HEK293 (cell line): ENCODE measurements around the gene PRMT2.

ENCODE experiments used
- CTCF ChIA-PET: fragments of 350-600 bp; formaldehyde crosslinking; extraction: SDS; loops from one replicate; lab custom pipeline; 2021; ENCODE audit warnings: antibody characterized with exemption; lab: Yijun Ruan, JAX
- POLR2A ChIA-PET: fragments of 300-600 bp; formaldehyde crosslinking; extraction: SDS; loops from one replicate; lab custom pipeline; 2020; ENCODE audit warnings: antibody characterized with exemption, inconsistent platforms; lab: Yijun Ruan, JAX
- H3K27ac ChIP-seq: fragments of 200-500 bp; sonication (Bioruptor generic); 2 replicates; pipeline ENCODE4 v1.5.1; 2014; ENCODE audit warnings: low read depth, low read length, control low read depth, inconsistent platforms; ENCODE audit errors: extremely low read depth
- H3K36me3 ChIP-seq, 2 experiments: fragments of 200-500 bp in 1 of 2; sonication (Bioruptor generic) in 1 of 2; 1 replicate in 1 of 2; 2 replicates in 1 of 2; pipeline ENCODE4 v1.5.1; 2014 to 2017; ENCODE audit warnings: inconsistent platforms in 2 of 2, low read length in 2 of 2; ENCODE audit not compliant: control insufficient read depth in 2 of 2, insufficient read depth in 1 of 2
- H3K4me1 ChIP-seq: fragments of 200-500 bp; sonication (Bioruptor generic); 2 replicates; pipeline ENCODE4 v1.5.1; 2014; ENCODE audit warnings: mild to moderate bottlenecking, low read length, inconsistent platforms; ENCODE audit not compliant: control insufficient read depth, insufficient read depth
- H3K4me3 ChIP-seq: 2 replicates; pipeline ENCODE4 v1.5.1; 2011; ENCODE audit warnings: low read depth, mild to moderate bottlenecking, control low read depth, low read length, moderate library complexity
- H3K9me3 ChIP-seq: fragments of 200-500 bp; sonication (Bioruptor generic); 2 replicates; pipeline ENCODE4 v1.5.1; 2014; ENCODE audit warnings: low read depth, low read length, inconsistent platforms; ENCODE audit not compliant: control insufficient read depth, insufficient read depth
- GLI4 ChIP-seq: fragments of 450-650 bp; formaldehyde crosslinking; IDR thresholded peaks from 2 replicates; pipeline ENCODE4 v1.5.1; 2016; ENCODE audit warnings: missing biosample characterization, missing genetic modification characterization
- HOXD13 ChIP-seq: sonication (generic); formaldehyde crosslinking; IDR thresholded peaks from 2 replicates; pipeline ENCODE4 v1.8.0; 2022; ENCODE audit warnings: missing genetic modification reagents, borderline replicate concordance
- ZFHX2 ChIP-seq: fragments of 450-650 bp; formaldehyde crosslinking; conservative IDR thresholded peaks from 2 replicates; pipeline ENCODE4 v1.5.1; 2016; ENCODE audit warnings: missing biosample characterization, missing genetic modification characterization
- ZNF121 ChIP-seq: fragments of 450-650 bp; formaldehyde crosslinking; IDR thresholded peaks from 2 replicates; pipeline ENCODE4 v1.5.1; 2016; ENCODE audit warnings: missing biosample characterization, missing genetic modification characterization
- ZNF157 ChIP-seq: fragments of 450-650 bp; formaldehyde crosslinking; IDR thresholded peaks from 2 replicates; pipeline ENCODE4 v1.5.1; 2016; ENCODE audit warnings: missing biosample characterization, missing genetic modification characterization
- ZNF2 ChIP-seq: fragments of 450-650 bp; formaldehyde crosslinking; IDR thresholded peaks from 2 replicates; pipeline ENCODE4 v1.5.1; 2016; ENCODE audit warnings: missing biosample characterization, missing genetic modification characterization
- ZNF473 ChIP-seq: fragments of 450-650 bp; formaldehyde crosslinking; IDR thresholded peaks from 2 replicates; pipeline ENCODE4 v1.5.1; 2017; ENCODE audit warnings: missing biosample characterization, missing genetic modification characterization
- ZNF530 ChIP-seq: fragments of 450-650 bp; formaldehyde crosslinking; IDR thresholded peaks from 2 replicates; pipeline ENCODE4 v1.5.1; 2016; ENCODE audit warnings: low read depth, missing biosample characterization, missing genetic modification characterization
- ZNF610 ChIP-seq: fragments of 450-650 bp; formaldehyde crosslinking; IDR thresholded peaks from 2 replicates; pipeline ENCODE4 v1.5.1; 2016; ENCODE audit warnings: missing biosample characterization, missing genetic modification characterization, borderline replicate concordance
- ZNF776 ChIP-seq: fragments of 450-650 bp; formaldehyde crosslinking; IDR thresholded peaks from 2 replicates; pipeline ENCODE4 v1.5.0; 2017; ENCODE audit warnings: missing biosample characterization, missing genetic modification characterization, borderline replicate concordance
- ZNF792 ChIP-seq: fragments of 450-650 bp; formaldehyde crosslinking; IDR thresholded peaks from 2 replicates; pipeline ENCODE4 v1.5.1; 2016; ENCODE audit warnings: missing biosample characterization, missing genetic modification characterization
- ZNF837 ChIP-seq: fragments of 450-650 bp; formaldehyde crosslinking; IDR thresholded peaks from 2 replicates; pipeline ENCODE4 v1.5.1; 2016; ENCODE audit warnings: missing biosample characterization, missing genetic modification characterization
- ZSCAN16 ChIP-seq: fragments of 450-650 bp; formaldehyde crosslinking; IDR thresholded peaks from 2 replicates; pipeline ENCODE4 v1.5.1; 2016; ENCODE audit warnings: missing biosample characterization, missing genetic modification characterization
- ZSCAN23 ChIP-seq: fragments of 450-650 bp; formaldehyde crosslinking; IDR thresholded peaks from 2 replicates; pipeline ENCODE4 v1.5.1; 2016; ENCODE audit warnings: missing biosample characterization, missing genetic modification characterization
- TF ChIP-seq, protein P1 (sequence below): fragments of 450-650 bp; formaldehyde crosslinking; IDR thresholded peaks from 2 replicates; pipeline ENCODE4 v1.5.1; 2016; ENCODE audit warnings: missing biosample characterization, missing genetic modification characterization, borderline replicate concordance
- TF ChIP-seq, protein P2 (sequence below): fragments of 450-650 bp; formaldehyde crosslinking; IDR thresholded peaks from 2 replicates; pipeline ENCODE4 v1.5.1; 2016; ENCODE audit warnings: missing biosample characterization, missing genetic modification characterization
- TF ChIP-seq, protein P3 (sequence below): fragments of 450-650 bp; formaldehyde crosslinking; IDR thresholded peaks from 2 replicates; pipeline ENCODE4 v1.5.1; 2016; ENCODE audit warnings: missing biosample characterization, missing genetic modification characterization

Gene PRMT2

DNA sequence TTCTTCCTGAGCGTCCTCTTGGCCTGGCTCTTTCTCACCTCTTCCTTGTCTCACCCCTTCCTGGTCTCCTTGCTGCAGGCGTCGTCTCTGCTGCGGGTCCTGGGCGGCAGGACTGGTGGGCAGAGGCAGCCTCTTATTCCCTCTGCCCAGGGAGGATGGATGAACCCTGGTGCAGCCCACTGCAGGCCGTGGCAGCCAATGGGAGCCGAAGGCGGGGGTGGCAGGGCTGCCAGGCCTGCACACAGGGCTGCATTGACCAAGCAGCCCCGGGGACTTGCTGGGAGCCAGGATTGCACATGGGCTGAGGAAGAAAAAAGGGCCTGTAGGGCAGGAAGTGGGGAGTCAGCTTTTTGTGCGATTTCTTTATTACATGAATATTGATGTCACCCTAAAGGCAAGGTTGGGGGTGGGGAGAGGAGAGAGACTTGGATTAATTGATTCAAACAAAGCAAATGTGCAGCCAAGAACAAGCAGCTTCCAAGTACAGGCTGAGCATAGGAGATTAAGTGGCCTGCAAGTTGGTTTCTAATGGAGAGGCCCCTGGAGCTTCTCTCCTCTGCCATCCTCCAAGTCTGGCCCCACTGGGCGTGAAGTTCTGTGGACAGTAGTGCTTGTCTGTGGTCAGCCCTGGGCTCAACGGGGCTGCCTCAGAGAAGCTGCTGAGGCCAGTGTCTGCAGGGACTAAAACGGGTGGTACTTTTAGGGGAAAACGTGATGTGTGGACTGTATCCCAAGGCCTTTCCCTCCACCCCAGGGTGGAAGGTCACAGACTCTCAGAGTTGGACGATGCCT lies 30.3 kb upstream of the PRMT2 start, which contains the start of gene S100B (continued):
- TF ChIP-seq ZFHX2 (peak; percentile 83), ZNF2 (tag by site-specific recombination) (0 out of 2 replicates have a peak, but pooled peaks have one; percentile 25)

DNA sequence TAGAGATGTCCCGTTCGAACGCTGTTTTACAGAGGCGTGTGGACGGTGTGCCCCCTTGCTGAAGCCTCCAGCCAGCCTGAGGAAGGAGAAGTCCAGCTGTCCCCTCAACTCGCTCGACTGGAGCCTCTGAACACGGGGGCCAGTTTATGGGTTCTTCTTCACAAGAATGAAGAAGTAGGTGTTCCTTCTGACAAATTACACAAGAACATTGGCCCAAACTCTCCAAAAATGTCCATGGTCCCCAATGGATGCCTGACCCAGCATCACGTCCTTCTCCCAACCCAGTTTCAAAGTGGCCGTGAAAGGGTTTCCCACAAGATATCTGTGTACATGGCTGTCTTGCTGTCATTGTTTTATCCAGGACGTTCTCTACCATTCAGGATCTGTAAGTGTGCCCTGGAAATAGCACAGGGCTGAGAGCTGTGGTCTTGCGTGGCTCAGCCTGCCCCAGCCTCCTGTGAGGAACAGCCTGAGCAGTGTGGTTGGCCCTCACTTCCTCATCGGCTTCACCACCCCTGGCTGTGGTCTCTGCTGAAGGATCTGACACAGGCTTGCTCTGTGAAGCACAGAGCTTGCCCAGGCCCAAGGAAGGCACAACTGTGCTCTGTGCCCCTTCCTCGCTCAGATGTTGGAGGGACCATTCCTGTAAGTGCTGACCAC lies 29.6 kb upstream of the PRMT2 start:
- CTCF ChIA-PET = interaction anchor here (0.7 to 1.5 kb wide), 3 partner anchors 34 to 142 kb away, joined by 3 to 5 read pairs (median 4); no protein-coding TSS in a partner anchor
- TF ChIP-seq HOXD13 (CRISPR knock-in tag) (no peak), ZSCAN23 (tag by site-specific recombination) (no peak), ZNF610 (tag by site-specific recombination) (no peak), ZNF776 (no peak), ZNF792 (tag by site-specific recombination) (no peak), ZNF473 (tag by site-specific recombination) (no peak), GLI4 (tag by site-specific recombination) (no peak)
- TF ChIP-seq, protein P1, sequence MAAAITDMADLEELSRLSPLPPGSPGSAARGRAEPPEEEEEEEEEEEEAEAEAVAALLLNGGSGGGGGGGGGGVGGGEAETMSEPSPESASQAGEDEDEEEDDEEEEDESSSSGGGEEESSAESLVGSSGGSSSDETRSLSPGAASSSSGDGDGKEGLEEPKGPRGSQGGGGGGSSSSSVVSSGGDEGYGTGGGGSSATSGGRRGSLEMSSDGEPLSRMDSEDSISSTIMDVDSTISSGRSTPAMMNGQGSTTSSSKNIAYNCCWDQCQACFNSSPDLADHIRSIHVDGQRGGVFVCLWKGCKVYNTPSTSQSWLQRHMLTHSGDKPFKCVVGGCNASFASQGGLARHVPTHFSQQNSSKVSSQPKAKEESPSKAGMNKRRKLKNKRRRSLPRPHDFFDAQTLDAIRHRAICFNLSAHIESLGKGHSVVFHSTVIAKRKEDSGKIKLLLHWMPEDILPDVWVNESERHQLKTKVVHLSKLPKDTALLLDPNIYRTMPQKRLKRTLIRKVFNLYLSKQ = no peak
- TF ChIP-seq, protein P2, sequence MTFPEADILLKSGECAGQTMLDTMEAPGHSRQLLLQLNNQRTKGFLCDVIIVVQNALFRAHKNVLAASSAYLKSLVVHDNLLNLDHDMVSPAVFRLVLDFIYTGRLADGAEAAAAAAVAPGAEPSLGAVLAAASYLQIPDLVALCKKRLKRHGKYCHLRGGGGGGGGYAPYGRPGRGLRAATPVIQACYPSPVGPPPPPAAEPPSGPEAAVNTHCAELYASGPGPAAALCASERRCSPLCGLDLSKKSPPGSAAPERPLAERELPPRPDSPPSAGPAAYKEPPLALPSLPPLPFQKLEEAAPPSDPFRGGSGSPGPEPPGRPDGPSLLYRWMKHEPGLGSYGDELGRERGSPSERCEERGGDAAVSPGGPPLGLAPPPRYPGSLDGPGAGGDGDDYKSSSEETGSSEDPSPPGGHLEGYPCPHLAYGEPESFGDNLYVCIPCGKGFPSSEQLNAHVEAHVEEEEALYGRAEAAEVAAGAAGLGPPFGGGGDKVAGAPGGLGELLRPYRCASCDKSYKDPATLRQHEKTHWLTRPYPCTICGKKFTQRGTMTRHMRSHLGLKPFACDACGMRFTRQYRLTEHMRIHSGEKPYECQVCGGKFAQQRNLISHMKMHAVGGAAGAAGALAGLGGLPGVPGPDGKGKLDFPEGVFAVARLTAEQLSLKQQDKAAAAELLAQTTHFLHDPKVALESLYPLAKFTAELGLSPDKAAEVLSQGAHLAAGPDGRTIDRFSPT (tag by site-specific recombination) = no peak
- no peak overlapping the region for H3K27ac ChIP-seq
- no peaks in the 10 kb centered on the region for H3K9me3 ChIP-seq
- H3K36me3 ChIP-seq = no peaks in the 10 kb centered on the region
- no peak overlapping the region for H3K4me3 ChIP-seq
- no peaks in the 10 kb centered on the region; the same call in 1 of the 2 replicates for H3K4me1 ChIP-seq
- POLR2A ChIA-PET = no interaction called here

DNA sequence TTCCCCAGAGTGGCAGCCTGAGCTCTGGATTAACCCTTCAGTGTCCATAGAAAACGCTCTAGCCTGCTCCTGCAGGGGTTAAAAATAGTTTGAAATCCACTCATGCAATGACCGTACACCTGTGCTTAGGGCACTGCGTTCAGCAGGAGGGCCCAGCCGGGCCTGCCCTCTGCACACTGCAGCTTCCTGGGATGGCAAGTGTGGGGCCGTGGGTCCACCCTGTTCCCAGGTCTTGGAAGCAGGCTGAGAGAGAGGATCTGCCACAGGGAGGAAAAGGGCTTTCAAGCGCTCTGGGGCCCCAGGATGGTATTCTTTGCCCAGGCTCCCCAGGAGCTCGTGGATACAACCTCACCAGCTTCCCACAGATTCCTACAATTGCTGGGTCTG lies 29.1 kb upstream of the PRMT2 start:
- Histone ChIP-seq H3K4me1 (no peaks in the 10 kb centered on the region; the same call in 1 of the 2 replicates), H3K9me3 (no peaks in the 10 kb centered on the region), H3K27ac (no peak overlapping the region), H3K36me3 (no peaks in the 10 kb centered on the region), H3K4me3 (no peak overlapping the region)
- no peak for TF ChIP-seq ZNF157 (tag by site-specific recombination)
- TF ChIP-seq ZNF121 (tag by site-specific recombination) = no peak
- TF ChIP-seq, protein P3, sequence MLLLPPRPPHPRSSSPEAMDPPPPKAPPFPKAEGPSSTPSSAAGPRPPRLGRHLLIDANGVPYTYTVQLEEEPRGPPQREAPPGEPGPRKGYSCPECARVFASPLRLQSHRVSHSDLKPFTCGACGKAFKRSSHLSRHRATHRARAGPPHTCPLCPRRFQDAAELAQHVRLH (tag by site-specific recombination) = no peak
- no peak for TF ChIP-seq ZNF837 (tag by site-specific recombination)
- no peak for TF ChIP-seq ZNF530 (tag by site-specific recombination)
- no peak for TF ChIP-seq ZSCAN16 (tag by site-specific recombination)
- ChIA-PET CTCF (interaction anchor here (0.7 kb wide), 1 partner anchor 119 kb away, joined by 3 read pairs; no protein-coding TSS in a partner anchor), POLR2A (no interaction called here)
